K562 (cell line): ENCODE data around the gene TSC22D2. TPM values are rescaled to one million over a fixed set of nuclear protein-coding genes. Genes with fewer than 3 reads are reported as not detected.

Experiments
- BDP1 ChIP-seq: IDR thresholded peaks from 3 replicates; pipeline ENCODE4 v1.6.1; 2011; ENCODE audit not compliant: insufficient read length, insufficient read depth
- DPF2 ChIP-seq: fragments of 450-650 bp; IDR thresholded peaks from 2 replicates; pipeline ENCODE4 v1.6.1; 2016
- TEAD4 ChIP-seq, 2 experiments: sonication (generic) in 1 of 2; formaldehyde crosslinking in 1 of 2; IDR thresholded peaks; 2 replicates each; pipeline versions ENCODE4 v1.6.1 to v1.8.0; 2012 to 2022; ENCODE audit warnings: borderline replicate concordance in 1 of 2, inconsistent platforms in 1 of 2, low read length in 1 of 2, mild to moderate bottlenecking in 1 of 2, missing genetic modification reagents in 1 of 2
- polyA plus RNA-seq, 8 experiments: library from polyadenylated mRNA; depleted of rRNA in 4 of 8; stranded (reverse) in 5 of 8; unstranded in 3 of 8; fragments of >200 nt; fragmentation: Nextera tagmentation in 2 of 8; fragmentation: Illumina TruSeq in 1 of 8; extraction: Ambion mirVana in 2 of 8; extraction: Trizol in 1 of 8; gene quantifications; 2 replicates each; pipeline versions ENCODE4 v1.2.1 to v1.2.3, GENCODE V29; 2011 to 2014; ENCODE audit warnings: inconsistent platforms in 1 of 8, missing spikeins in 1 of 8
- total RNA-seq, 7 experiments: library from RNA; depleted of rRNA in 6 of 7; stranded (reverse); fragments of >200 nt in 6 of 7; fragmentation: Illumina TruSeq in 2 of 7; extraction: Trizol in 2 of 7; gene quantifications; 2 replicates each; pipeline versions ENCODE4 v1.2.1 to v1.2.3, GENCODE V29; 2011 to 2021; ENCODE audit warnings: low replicate concordance in 1 of 7
- TF ChIP-seq, protein P1 (sequence below): sonication (generic); formaldehyde crosslinking; IDR thresholded peaks from 2 replicates; pipeline ENCODE4 v1.8.0; 2022; ENCODE audit warnings: missing genetic modification reagents, mild to moderate bottlenecking, borderline replicate concordance
- TF ChIP-seq, protein P2 (sequence below): fragments of 250-450 bp; sonication (Bioruptor Pico); IDR thresholded peaks from 2 replicates; pipeline ENCODE4 v1.5.0; 2021; ENCODE audit warnings: mild to moderate bottlenecking, moderate library complexity
- TF ChIP-seq, protein P3 (sequence below): fragments of 450-650 bp; IDR thresholded peaks from one replicate; pipeline ENCODE4 v1.6.1; 2018; ENCODE audit warnings: mild to moderate bottlenecking, moderate library complexity; ENCODE audit not compliant: partially characterized antibody

The TSC22D2 gene
- total and polyA plus RNA-seq, 9 of the 15 experiments (the other 6 are each of a cell fraction or from before 2014, with no cell fraction given), result 5.5 to 44.0 (median 19.3) TPM

GRCh38 chr3:150370122-150370602 is 37.9 kb upstream of the TSC22D2 start (continued):
- TF ChIP-seq, protein P1, sequence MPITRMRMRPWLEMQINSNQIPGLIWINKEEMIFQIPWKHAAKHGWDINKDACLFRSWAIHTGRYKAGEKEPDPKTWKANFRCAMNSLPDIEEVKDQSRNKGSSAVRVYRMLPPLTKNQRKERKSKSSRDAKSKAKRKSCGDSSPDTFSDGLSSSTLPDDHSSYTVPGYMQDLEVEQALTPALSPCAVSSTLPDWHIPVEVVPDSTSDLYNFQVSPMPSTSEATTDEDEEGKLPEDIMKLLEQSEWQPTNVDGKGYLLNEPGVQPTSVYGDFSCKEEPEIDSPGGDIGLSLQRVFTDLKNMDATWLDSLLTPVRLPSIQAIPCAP, result no peak
- TF ChIP-seq, protein P2, sequence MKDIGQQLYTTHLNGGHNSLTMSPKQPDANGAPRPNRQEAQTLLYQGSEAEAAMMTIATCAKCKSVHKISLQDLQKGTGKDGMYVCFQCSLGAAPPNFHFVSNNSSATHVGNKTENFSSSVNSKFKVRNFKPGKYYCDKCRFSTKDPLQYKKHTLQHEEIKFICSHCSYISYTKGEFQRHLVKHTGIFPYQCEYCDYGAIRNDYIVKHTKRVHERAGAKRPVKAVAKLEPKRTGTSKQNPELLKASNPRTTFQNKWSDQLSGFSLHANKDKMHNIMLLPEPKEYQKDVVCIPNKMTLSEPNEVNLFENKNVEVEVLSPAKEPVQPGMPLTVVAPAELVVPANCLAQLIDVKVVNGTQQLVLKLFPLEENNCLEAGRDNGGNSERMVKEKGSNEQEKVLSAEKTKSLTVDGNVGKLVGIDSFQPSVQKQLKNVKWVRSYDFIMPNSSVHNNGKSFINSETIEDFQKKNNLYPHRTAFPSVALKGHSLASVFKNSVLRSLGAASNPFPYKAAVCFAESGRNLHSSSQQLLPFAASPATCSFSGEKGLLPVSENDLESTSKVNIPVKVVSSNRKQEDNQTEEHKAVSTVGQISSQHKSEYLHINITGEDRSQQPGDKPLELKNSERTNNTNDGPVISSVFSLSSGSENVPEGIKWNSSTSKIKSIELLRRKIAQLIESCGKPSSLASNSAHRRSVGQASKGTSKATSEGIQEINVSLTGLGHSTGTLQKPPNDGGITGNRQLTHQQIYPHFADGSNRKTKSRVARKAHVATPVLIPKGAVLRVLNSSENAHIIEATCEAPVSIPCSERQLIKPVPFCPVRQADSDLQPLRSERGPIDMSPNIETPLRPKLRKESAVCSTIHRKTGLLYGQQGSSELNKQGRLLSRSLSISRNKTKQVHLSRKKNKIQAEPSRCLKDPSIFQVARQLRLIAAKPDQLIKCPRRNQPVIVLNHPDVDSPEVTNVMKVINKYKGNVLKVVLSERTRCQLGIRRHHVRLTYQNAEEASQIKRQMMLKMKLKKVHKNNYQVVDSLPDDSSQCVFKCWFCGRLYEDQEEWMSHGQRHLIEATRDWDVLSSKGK (CRISPR knock-in tag), result no peak
- TF ChIP-seq, protein P3, sequence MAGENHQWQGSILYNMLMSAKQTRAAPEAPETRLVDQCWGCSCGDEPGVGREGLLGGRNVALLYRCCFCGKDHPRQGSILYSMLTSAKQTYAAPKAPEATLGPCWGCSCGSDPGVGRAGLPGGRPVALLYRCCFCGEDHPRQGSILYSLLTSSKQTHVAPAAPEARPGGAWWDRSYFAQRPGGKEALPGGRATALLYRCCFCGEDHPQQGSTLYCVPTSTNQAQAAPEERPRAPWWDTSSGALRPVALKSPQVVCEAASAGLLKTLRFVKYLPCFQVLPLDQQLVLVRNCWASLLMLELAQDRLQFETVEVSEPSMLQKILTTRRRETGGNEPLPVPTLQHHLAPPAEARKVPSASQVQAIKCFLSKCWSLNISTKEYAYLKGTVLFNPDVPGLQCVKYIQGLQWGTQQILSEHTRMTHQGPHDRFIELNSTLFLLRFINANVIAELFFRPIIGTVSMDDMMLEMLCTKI, result no peak
- peak; percentile 64 for TF ChIP-seq TEAD4 (IDR thresholded peaks at IDR 0.05; ENCODE audit: low read length)
- TF ChIP-seq TEAD4 (CRISPR knock-in tag; IDR thresholded peaks at IDR 0.05; ENCODE audit: borderline replicate concordance), result no peak
- peak; percentile 34; the same call in 1 of the 2 replicates for TF ChIP-seq DPF2
- no peak for TF ChIP-seq BDP1
